ENCODE data around the gene IHH. TPM values are rescaled to one million over a fixed set of nuclear protein-coding genes. Genes with fewer than 3 reads are reported as not detected.

The IHH gene
- total RNA-seq, 1 experiment from 2014 or later, result 19.0 TPM

DNA sequence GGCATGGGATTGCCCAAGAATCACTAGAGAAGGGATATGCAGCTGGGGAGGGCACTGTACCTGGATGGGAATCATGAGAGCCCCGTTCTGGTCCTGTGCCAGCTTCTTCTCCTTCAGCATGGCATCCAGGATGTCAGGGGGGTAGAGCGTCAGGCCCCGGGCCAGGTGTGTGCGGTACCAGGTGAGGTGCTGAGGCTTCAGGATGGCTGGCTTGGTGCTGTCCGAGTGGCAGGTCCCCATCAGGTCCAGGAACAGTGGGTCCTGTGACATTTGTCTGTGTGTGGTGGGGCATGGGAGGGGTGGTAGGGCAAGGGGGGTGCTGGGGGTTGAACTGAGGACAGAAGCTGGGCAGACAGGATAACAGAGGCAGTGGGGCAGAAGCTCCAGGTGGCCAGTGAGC lies 32.6 kb downstream of the IHH start:
- peaks cover 4% of the 10 kb centered on the region for H3K27me3 Mint-ChIP-seq (ENCODE audit: insufficient read depth, unreplicated experiment)
- no peaks in the 10 kb centered on the region for H3K36me3 ChIP-seq (ENCODE audit: control insufficient read depth, insufficient read depth, low read length)
- no peaks in the 10 kb centered on the region for H3K27me3 ChIP-seq (replicated peaks; ENCODE audit: control insufficient read depth, insufficient read depth, low read length)
- no TSS peak for BruUV-seq (replicated peaks)
- no peak overlapping the region for H3K27ac Mint-ChIP-seq (ENCODE audit: unreplicated experiment)
- no peak for DNase-seq
- H3K4me3 ChIP-seq (ENCODE audit: low read depth, low read length), result no peak overlapping the region
- POLR2A ChIA-PET, result no interaction called here
- CTCF ChIA-PET, result interaction anchor here (1.0 to 2.6 kb wide), 3 partner anchors 9 to 127 kb away, joined by 3 to 9 read pairs (median 3); no protein-coding TSS in a partner anchor
- peaks cover 3% of the 10 kb centered on the region; the same call in 1 of the 2 replicates for H3K4me1 ChIP-seq
- intact Hi-C loops (cut with micrococcal nuclease; ENCODE audit: unreplicated experiment), result loop anchor here (5.0 kb wide), 1 partner anchor 46 kb away; no protein-coding TSS in a partner anchor
- H3K9me3 Mint-ChIP-seq (ENCODE audit: unreplicated experiment), result no peaks in the 10 kb centered on the region
- no peaks in the 10 kb centered on the region for H3K9me3 ChIP-seq
- TF ChIP-seq, protein P1, sequence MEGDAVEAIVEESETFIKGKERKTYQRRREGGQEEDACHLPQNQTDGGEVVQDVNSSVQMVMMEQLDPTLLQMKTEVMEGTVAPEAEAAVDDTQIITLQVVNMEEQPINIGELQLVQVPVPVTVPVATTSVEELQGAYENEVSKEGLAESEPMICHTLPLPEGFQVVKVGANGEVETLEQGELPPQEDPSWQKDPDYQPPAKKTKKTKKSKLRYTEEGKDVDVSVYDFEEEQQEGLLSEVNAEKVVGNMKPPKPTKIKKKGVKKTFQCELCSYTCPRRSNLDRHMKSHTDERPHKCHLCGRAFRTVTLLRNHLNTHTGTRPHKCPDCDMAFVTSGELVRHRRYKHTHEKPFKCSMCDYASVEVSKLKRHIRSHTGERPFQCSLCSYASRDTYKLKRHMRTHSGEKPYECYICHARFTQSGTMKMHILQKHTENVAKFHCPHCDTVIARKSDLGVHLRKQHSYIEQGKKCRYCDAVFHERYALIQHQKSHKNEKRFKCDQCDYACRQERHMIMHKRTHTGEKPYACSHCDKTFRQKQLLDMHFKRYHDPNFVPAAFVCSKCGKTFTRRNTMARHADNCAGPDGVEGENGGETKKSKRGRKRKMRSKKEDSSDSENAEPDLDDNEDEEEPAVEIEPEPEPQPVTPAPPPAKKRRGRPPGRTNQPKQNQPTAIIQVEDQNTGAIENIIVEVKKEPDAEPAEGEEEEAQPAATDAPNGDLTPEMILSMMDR (IDR thresholded peaks at IDR 0.05; ENCODE audit: insufficient read depth in 1 of 2, low read depth in 1 of 2, low read length in 1 of 2, severe bottlenecking in 1 of 2, unreplicated experiment in 1 of 2), result no peak
- H3K36me3 Mint-ChIP-seq (ENCODE audit: insufficient read depth, unreplicated experiment), result no peaks in the 10 kb centered on the region
- H3K4me3 Mint-ChIP-seq (ENCODE audit: unreplicated experiment), result no peak overlapping the region
- H3K4me1 Mint-ChIP-seq (ENCODE audit: low read depth, unreplicated experiment), result peaks cover 11% of the 10 kb centered on the region

- H3K9me3 Mint-ChIP-seq (ENCODE audit: unreplicated experiment), result no peaks in the 10 kb centered on the region
- TF ChIP-seq, protein P1 (IDR thresholded peaks at IDR 0.05; ENCODE audit: insufficient read depth in 1 of 2, low read depth in 1 of 2, low read length in 1 of 2, severe bottlenecking in 1 of 2, unreplicated experiment in 1 of 2), result no peak
- ChIA-PET CTCF (interaction anchor here (0.7 to 2.6 kb wide), 5 partner anchors 10 to 127 kb away, joined by 3 to 9 read pairs (median 4); no protein-coding TSS in a partner anchor), POLR2A (interaction anchor here (1.0 kb wide), 1 partner anchor 17 kb away, joined by 3 read pairs; no protein-coding TSS in a partner anchor)
- intact Hi-C loops (cut with micrococcal nuclease; ENCODE audit: unreplicated experiment), result loop anchor here (5.0 kb wide), 1 partner anchor 45 kb away; no protein-coding TSS in a partner anchor
- DNase-seq, result no peak
- no peak overlapping the region for H3K4me3 Mint-ChIP-seq (ENCODE audit: unreplicated experiment)
- H3K4me1 ChIP-seq, result peaks cover 3% of the 10 kb centered on the region; the same call in 1 of the 2 replicates
- no peak overlapping the region for H3K4me3 ChIP-seq (ENCODE audit: low read depth, low read length)
- no peaks in the 10 kb centered on the region for H3K36me3 Mint-ChIP-seq (ENCODE audit: insufficient read depth, unreplicated experiment)
- no peaks in the 10 kb centered on the region for H3K36me3 ChIP-seq (ENCODE audit: control insufficient read depth, insufficient read depth, low read length)
- no peak overlapping the region for H3K27ac Mint-ChIP-seq (ENCODE audit: unreplicated experiment)
- no TSS peak for BruUV-seq (replicated peaks)
- no peaks in the 10 kb centered on the region for H3K27me3 ChIP-seq (replicated peaks; ENCODE audit: control insufficient read depth, insufficient read depth, low read length)
- peaks cover 11% of the 10 kb centered on the region for H3K4me1 Mint-ChIP-seq (ENCODE audit: low read depth, unreplicated experiment)
- H3K27me3 Mint-ChIP-seq (ENCODE audit: insufficient read depth, unreplicated experiment), result peaks cover 3% of the 10 kb centered on the region
- no peaks in the 10 kb centered on the region for H3K9me3 ChIP-seq
Observed at GRCh38 chr2:219027511-219028055, 33.1 kb downstream of the IHH start.

DNA sequence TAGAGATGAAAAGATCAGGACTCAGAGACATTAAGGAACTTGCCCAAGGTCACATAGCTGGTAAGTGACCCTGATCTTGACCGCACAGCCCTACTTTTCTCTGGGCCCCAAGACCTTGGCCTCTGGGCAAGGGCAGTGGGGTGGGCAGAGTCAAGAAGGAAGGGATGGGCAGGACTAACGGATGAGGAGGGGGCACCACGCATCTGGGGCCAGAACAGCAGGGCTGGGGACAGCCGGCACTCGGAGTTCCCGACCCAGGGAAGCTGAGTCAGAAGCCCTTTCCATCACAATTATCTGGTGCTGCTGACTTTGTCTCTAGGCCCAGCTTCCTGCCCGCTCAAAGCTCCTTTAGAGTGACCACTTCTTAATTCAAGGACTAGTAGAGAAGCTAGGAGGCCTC lies 33.8 kb downstream of the IHH start:
- Histone ChIP-seq H3K9me3 (no peaks in the 10 kb centered on the region), H3K4me3 (ENCODE audit: low read depth, low read length) (no peak overlapping the region), H3K4me1 (peaks cover 3% of the 10 kb centered on the region; the same call in 1 of the 2 replicates), H3K36me3 (ENCODE audit: control insufficient read depth, insufficient read depth, low read length) (no peaks in the 10 kb centered on the region), H3K27me3 (replicated peaks; ENCODE audit: control insufficient read depth, insufficient read depth, low read length) (no peaks in the 10 kb centered on the region)
- ChIA-PET POLR2A (interaction anchor here (1.0 kb wide), 1 partner anchor 17 kb away, joined by 3 read pairs; no protein-coding TSS in a partner anchor), CTCF (interaction anchor here (0.6 to 2.6 kb wide), 6 partner anchors 11 to 180 kb away, joined by 3 to 9 read pairs (median 4); partner anchors contain the start of gene ZFAND2B)
- TF ChIP-seq, protein P1 (IDR thresholded peaks at IDR 0.05; ENCODE audit: insufficient read depth in 1 of 2, low read depth in 1 of 2, low read length in 1 of 2, severe bottlenecking in 1 of 2, unreplicated experiment in 1 of 2), result no peak
- Mint-ChIP-seq H3K27me3 (ENCODE audit: insufficient read depth, unreplicated experiment) (no peaks in the 10 kb centered on the region), H3K36me3 (ENCODE audit: insufficient read depth, unreplicated experiment) (no peaks in the 10 kb centered on the region), H3K27ac (ENCODE audit: unreplicated experiment) (no peak overlapping the region), H3K4me1 (ENCODE audit: low read depth, unreplicated experiment) (peaks cover 11% of the 10 kb centered on the region), H3K4me3 (ENCODE audit: unreplicated experiment) (no peak overlapping the region), H3K9me3 (ENCODE audit: unreplicated experiment) (no peaks in the 10 kb centered on the region)
- DNase-seq, result peak in 1 of 2 experiments; percentile 21
- no TSS peak for BruUV-seq (replicated peaks)
- intact Hi-C loops (cut with micrococcal nuclease; ENCODE audit: unreplicated experiment), result loop anchor here (5.0 kb wide), 1 partner anchor 45 kb away; no protein-coding TSS in a partner anchor

Measured in Caco-2 (cell line).